H9 (cell line): Measurements from ENCODE around the gene HIVEP1. TPM values are rescaled to one million over a fixed set of nuclear protein-coding genes. Genes with fewer than 3 reads are reported as not detected.

Experiments used
- DNase-seq: peaks from one replicate; pipeline ENCODE4 v3.0.0-alpha.2; 2017
- H2AFZ ChIP-seq: one replicate; pipeline ENCODE4 v1.6.1; 2013; ENCODE audit warnings: mild to moderate bottlenecking, low read length, control low read depth, moderate library complexity
- H2AK5ac ChIP-seq: 2 replicates; pipeline ENCODE4 v1.6.1; 2013; ENCODE audit warnings: low read length, control low read depth, mixed read lengths; ENCODE audit not compliant: insufficient read length
- H2BK120ac ChIP-seq: one replicate; pipeline ENCODE4 v1.6.1; 2013; ENCODE audit warnings: low read depth, mild to moderate bottlenecking, low read length, control low read depth, inconsistent platforms; ENCODE audit not compliant: poor library complexity, severe bottlenecking
- H2BK12ac ChIP-seq: 2 replicates; pipeline ENCODE4 v1.6.1; 2013; ENCODE audit warnings: low read length, control low read depth, mixed read lengths, low read depth; ENCODE audit not compliant: insufficient read length
- H2BK15ac ChIP-seq: 2 replicates; pipeline ENCODE4 v1.6.1; 2013; ENCODE audit warnings: low read depth, low read length, control low read depth
- H2BK20ac ChIP-seq: one replicate; pipeline ENCODE4 v1.6.1; 2013; ENCODE audit warnings: low read depth, mild to moderate bottlenecking, low read length, control low read depth, inconsistent platforms; ENCODE audit not compliant: poor library complexity, severe bottlenecking
- H2BK5ac ChIP-seq: 2 replicates; pipeline ENCODE4 v1.6.1; 2013; ENCODE audit warnings: low read length, control low read depth, mixed read lengths; ENCODE audit not compliant: insufficient read length
- H3K14ac ChIP-seq: 2 replicates; pipeline ENCODE4 v1.6.1; 2013; ENCODE audit warnings: low read length, control low read depth; ENCODE audit not compliant: insufficient read depth
- H3K18ac ChIP-seq: 2 replicates; pipeline ENCODE4 v1.6.1; 2013; ENCODE audit warnings: low read depth, mild to moderate bottlenecking, mixed read lengths, low read length, control low read depth; ENCODE audit not compliant: insufficient read length
- H3K23ac ChIP-seq: 2 replicates; pipeline ENCODE4 v1.6.1; 2013; ENCODE audit warnings: low read length, control low read depth, mixed read lengths, low read depth; ENCODE audit not compliant: insufficient read length
- H3K23me2 ChIP-seq: 2 replicates; pipeline ENCODE4 v1.6.1; 2013; ENCODE audit warnings: low read depth, mild to moderate bottlenecking, mixed read lengths, low read length, control low read depth; ENCODE audit not compliant: insufficient read length, poor library complexity, severe bottlenecking
- H3K27ac ChIP-seq: 2 replicates; pipeline ENCODE4 v1.5.1; 2013; ENCODE audit warnings: low read length, control low read depth, mixed read lengths, low read depth; ENCODE audit not compliant: insufficient read length
- H3K27me3 ChIP-seq: 2 replicates; pipeline ENCODE4 v1.6.1; 2013; ENCODE audit warnings: low read length, control low read depth, inconsistent platforms; ENCODE audit not compliant: insufficient read depth
- H3K4ac ChIP-seq: 2 replicates; pipeline ENCODE4 v1.6.1; 2013; ENCODE audit warnings: low read depth, mild to moderate bottlenecking, control low read depth, inconsistent platforms, low read length, moderate library complexity
- H3K4me1 ChIP-seq: 2 replicates; pipeline ENCODE4 v1.6.1; 2013; ENCODE audit warnings: low read length, control low read depth, inconsistent platforms; ENCODE audit not compliant: insufficient read depth
- H3K4me2 ChIP-seq: 2 replicates; pipeline ENCODE4 v1.6.1; 2013; ENCODE audit warnings: low read length, control low read depth, mixed read lengths; ENCODE audit not compliant: insufficient read length, insufficient read depth
- H3K56ac ChIP-seq: 2 replicates; pipeline ENCODE4 v1.6.1; 2013; ENCODE audit warnings: low read depth, mild to moderate bottlenecking, mixed read lengths, low read length, control low read depth; ENCODE audit not compliant: insufficient read length
- H3K79me1 ChIP-seq: 2 replicates; pipeline ENCODE4 v1.6.1; 2013; ENCODE audit warnings: low read depth, mild to moderate bottlenecking, moderate library complexity, low read length, control low read depth, inconsistent platforms; ENCODE audit not compliant: insufficient read depth, poor library complexity, severe bottlenecking
- H3K79me2 ChIP-seq: 2 replicates; pipeline ENCODE4 v1.6.1; 2013; ENCODE audit warnings: low read length, control low read depth, inconsistent platforms; ENCODE audit not compliant: insufficient read depth
- H3K9ac ChIP-seq: 2 replicates; pipeline ENCODE4 v1.6.1; 2013; ENCODE audit warnings: low read length, control low read depth, mixed read lengths; ENCODE audit not compliant: insufficient read length; ENCODE audit errors: extremely low read depth
- H3K9me3 ChIP-seq: one replicate; pipeline ENCODE4 v1.6.1; 2013; ENCODE audit warnings: low read depth, low read length, inconsistent platforms; ENCODE audit not compliant: control insufficient read depth
- H3T11ph ChIP-seq: one replicate; pipeline ENCODE4 v1.6.1; 2013; ENCODE audit warnings: mild to moderate bottlenecking, low read length, control low read depth, inconsistent platforms
- H4K20me1 ChIP-seq: one replicate; pipeline ENCODE4 v1.6.1; 2013; ENCODE audit not compliant: control insufficient read depth, insufficient read length, insufficient read depth
- H4K5ac ChIP-seq: 2 replicates; pipeline ENCODE4 v1.6.1; 2013; ENCODE audit warnings: low read depth, mild to moderate bottlenecking, mixed read lengths, low read length, control low read depth; ENCODE audit not compliant: insufficient read length
- H4K8ac ChIP-seq: replicated peaks from 2 replicates; pipeline ENCODE4 v1.6.1; 2013; ENCODE audit warnings: low read length, control low read depth, mixed read lengths, low read depth; ENCODE audit not compliant: insufficient read length
- H4K91ac ChIP-seq: 2 replicates; pipeline ENCODE4 v1.6.1; 2013; ENCODE audit warnings: low read depth, mild to moderate bottlenecking, moderate library complexity, mixed read lengths, low read length, control low read depth; ENCODE audit not compliant: insufficient read length
- H3K27ac Mint-ChIP-seq, 3 experiments: 2 replicates in 2 of 3; 3 replicates in 1 of 3; pipeline ENCODE4 v1.8.0; 2020 to 2021; ENCODE audit warnings: mixed read lengths in 3 of 3, mild to moderate bottlenecking in 1 of 3, moderate library complexity in 1 of 3
- H3K27me3 Mint-ChIP-seq: 2 replicates; pipeline ENCODE4 v1.8.0; 2021; ENCODE audit warnings: low read depth, mild to moderate bottlenecking, moderate library complexity, mixed read lengths
- H3K36me3 Mint-ChIP-seq, 3 experiments: 2 replicates in 2 of 3; 3 replicates in 1 of 3; pipeline ENCODE4 v1.8.0; 2020 to 2021; ENCODE audit warnings: low read depth in 3 of 3, mixed read lengths in 3 of 3; ENCODE audit not compliant: insufficient read depth in 1 of 3
- H3K4me1 Mint-ChIP-seq, 2 experiments: 2 replicates each; pipeline ENCODE4 v1.8.0; 2020; ENCODE audit warnings: mixed read lengths in 2 of 2
- H3K4me3 Mint-ChIP-seq, 2 experiments: 2 replicates in 1 of 2; 3 replicates in 1 of 2; pipeline ENCODE4 v1.8.0; 2020 to 2021; ENCODE audit warnings: mild to moderate bottlenecking in 2 of 2, mixed read lengths in 2 of 2, moderate library complexity in 1 of 2
- H3K9me3 Mint-ChIP-seq, 2 experiments: 2 replicates in 1 of 2; 3 replicates in 1 of 2; pipeline ENCODE4 v1.8.0; 2020; ENCODE audit warnings: mild to moderate bottlenecking in 2 of 2, mixed read lengths in 2 of 2, moderate library complexity in 1 of 2
- CTCF ChIP-seq: fragments of 200-600 bp; sonication (generic); conservative IDR thresholded peaks from 3 replicates; pipeline ENCODE4 v1.8.0; 2021; ENCODE audit warnings: antibody characterized with exemption, mild to moderate bottlenecking
- WGBS: extraction: QIAGEN DNeasy Blood & Tissue Kit; methylation state at CpG from one replicate; pipeline ENCODE4 v1.1.7; 2013; ENCODE audit warnings: missing lambda C conversion rate, low lambda C conversion rate, mixed read lengths; ENCODE audit not compliant: insufficient read length; ENCODE audit errors: extremely low coverage; 5-methylcytosine and 5-hydroxymethylcytosine counted together
- total RNA-seq: library from RNA; stranded (reverse); gene quantifications from 2 replicates; pipeline ENCODE4 v1.2.1, GENCODE V29; 2021

Gene HIVEP1
- total RNA-seq, 1 experiment from 2014 or later = 44.2 TPM

- Histone ChIP-seq H3T11ph (no peak overlapping the region), H4K20me1 (no peaks in the 10 kb centered on the region), H4K5ac (no peak overlapping the region), H2BK20ac (no peak overlapping the region), H3K9me3 (no peaks in the 10 kb centered on the region), H3K27me3 (no peaks in the 10 kb centered on the region), H2BK5ac (no peak overlapping the region), H2BK12ac (no peak overlapping the region), H3K79me2 (no peaks in the 10 kb centered on the region), H3K4ac (no peak overlapping the region), H3K9ac (no peak overlapping the region), H3K18ac (no peak overlapping the region), H3K23me2 (no peaks in the 10 kb centered on the region), H2AFZ (no peak overlapping the region), H3K4me1 (no peaks in the 10 kb centered on the region), H3K14ac (no peak overlapping the region), H4K8ac (no peak overlapping the region), H2BK15ac (no peak overlapping the region), H3K4me2 (no peak overlapping the region), H3K79me1 (no peaks in the 10 kb centered on the region), H2BK120ac (no peak overlapping the region), H3K27ac (no peak overlapping the region), H3K56ac (no peak overlapping the region), H3K23ac (no peak overlapping the region), H2AK5ac (no peak overlapping the region), H4K91ac (no peak overlapping the region)
- H3K4me1 Mint-ChIP-seq = no peaks in the 10 kb centered on the region
- peaks cover 10 to 33% (median 16%) of the 10 kb centered on the region in 3 experiments; a peak in 6 of 7 replicates for H3K36me3 Mint-ChIP-seq
- no peak for DNase-seq
- no peak overlapping the region for H3K4me3 Mint-ChIP-seq
- TF ChIP-seq CTCF = no peak
- no peaks in the 10 kb centered on the region for H3K27me3 Mint-ChIP-seq
- H3K9me3 Mint-ChIP-seq = no peaks in the 10 kb centered on the region
- WGBS = no CpG with 5 or more reads among the region's 1 CpG
- H3K27ac Mint-ChIP-seq = no peak overlapping the region
Observed at GRCh38 chr6:12129523-12129922, 117.4 kb downstream of the HIVEP1 start.
